Osteoblast (primary cell): Measurements from ENCODE around the gene NRF1. TPM values are rescaled to one million over a fixed set of nuclear protein-coding genes. Genes with fewer than 3 reads are reported as not detected.
A peak's percentile ranks its signal among the peaks of the same experiment; 100 is the strongest.

Experiments used
- DNase-seq: peaks from one replicate; pipeline ENCODE4 v3.0.0; 2011; ENCODE audit warnings: low spot score, mixed read lengths; ENCODE audit not compliant: insufficient read length; ENCODE audit errors: missing footprints
- H2AFZ ChIP-seq: 2 replicates; pipeline ENCODE4 v1.6.0; 2011; ENCODE audit warnings: mild to moderate bottlenecking, low read length
- H3K27ac ChIP-seq: 2 replicates; pipeline ENCODE4 v1.5.1; 2011; ENCODE audit warnings: mild to moderate bottlenecking, low read depth, low read length, moderate library complexity
- H3K27me3 ChIP-seq: 2 replicates; pipeline ENCODE4 v1.6.0; 2012; ENCODE audit warnings: mild to moderate bottlenecking, control low read depth, inconsistent platforms, low read length, moderate library complexity; ENCODE audit not compliant: insufficient read depth
- H3K36me3 ChIP-seq: 2 replicates; pipeline ENCODE4 v1.5.1; 2011; ENCODE audit warnings: mild to moderate bottlenecking, low read length, control low read depth, moderate library complexity; ENCODE audit not compliant: insufficient read depth
- H3K4me1 ChIP-seq: 2 replicates; pipeline ENCODE4 v1.5.1; 2011; ENCODE audit warnings: mild to moderate bottlenecking, low read length, control low read depth, moderate library complexity; ENCODE audit not compliant: insufficient read depth
- H3K4me2 ChIP-seq: 2 replicates; pipeline ENCODE4 v1.6.0; 2011; ENCODE audit warnings: mild to moderate bottlenecking, low read length; ENCODE audit not compliant: insufficient read depth
- H3K4me3 ChIP-seq: fragments of 200-600 bp; sonication (generic); 3 replicates; pipeline ENCODE4 v1.5.1; 2012; ENCODE audit warnings: mild to moderate bottlenecking, low read length, inconsistent platforms; ENCODE audit not compliant: insufficient read depth
- H3K79me2 ChIP-seq: 2 replicates; pipeline ENCODE4 v1.6.0; 2012; ENCODE audit warnings: mild to moderate bottlenecking, low read length, control low read depth, inconsistent platforms; ENCODE audit not compliant: insufficient read depth
- H3K9me3 ChIP-seq: 2 replicates; pipeline ENCODE4 v1.5.1; 2011; ENCODE audit warnings: low read depth, low read length, control low read depth
- H4K20me1 ChIP-seq: 2 replicates; pipeline ENCODE4 v1.6.0; 2012; ENCODE audit warnings: mild to moderate bottlenecking, low read length, control low read depth; ENCODE audit not compliant: insufficient read depth
- total RNA-seq: library from RNA; depleted of rRNA; stranded (reverse); fragments of >200 nt; gene quantifications from 2 replicates; pipeline ENCODE4 v1.2.3, GENCODE V29; 2012
- TF ChIP-seq, protein P1 (sequence below): IDR thresholded peaks from 2 replicates; pipeline ENCODE4 v1.5.1; 2011; ENCODE audit warnings: mild to moderate bottlenecking, low read depth, low read length, moderate library complexity; ENCODE audit errors: extremely low read depth

The NRF1 gene
- total RNA-seq, 1 donor: 14.8 TPM

DNA sequence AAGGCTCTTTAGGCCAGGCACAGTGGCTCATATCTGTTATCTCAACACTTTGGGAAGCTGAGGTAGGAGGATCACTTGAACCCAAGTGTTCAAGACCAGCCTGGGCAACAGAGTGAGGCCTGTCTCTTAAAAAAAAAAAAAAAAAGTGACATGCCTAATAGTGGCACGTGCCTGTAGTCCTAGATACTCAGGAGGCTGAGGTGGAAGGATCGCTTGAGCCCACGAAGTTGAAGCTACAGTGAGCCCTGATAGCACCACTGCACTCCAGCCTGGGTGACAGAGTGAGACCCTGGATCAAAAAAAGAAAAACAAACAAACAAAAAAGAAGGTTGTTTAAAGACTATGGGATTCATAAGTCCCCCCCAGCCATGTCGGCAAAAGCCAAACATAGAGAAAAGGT lies 42.2 kb upstream of the NRF1 start:
- peaks cover under 1% of the 10 kb centered on the region for H3K27me3 ChIP-seq
- H2AFZ ChIP-seq: no peak overlapping the region
- no peaks in the 10 kb centered on the region for H3K36me3 ChIP-seq
- no peak for DNase-seq
- H3K4me2 ChIP-seq: peak overlapping the region; percentile 46
- no peaks in the 10 kb centered on the region for H4K20me1 ChIP-seq
- H3K9me3 ChIP-seq: no peaks in the 10 kb centered on the region
- no peak overlapping the region for H3K4me3 ChIP-seq
- H3K79me2 ChIP-seq: no peaks in the 10 kb centered on the region
- H3K27ac ChIP-seq: peak overlapping the region; percentile 76
- TF ChIP-seq, protein P1, sequence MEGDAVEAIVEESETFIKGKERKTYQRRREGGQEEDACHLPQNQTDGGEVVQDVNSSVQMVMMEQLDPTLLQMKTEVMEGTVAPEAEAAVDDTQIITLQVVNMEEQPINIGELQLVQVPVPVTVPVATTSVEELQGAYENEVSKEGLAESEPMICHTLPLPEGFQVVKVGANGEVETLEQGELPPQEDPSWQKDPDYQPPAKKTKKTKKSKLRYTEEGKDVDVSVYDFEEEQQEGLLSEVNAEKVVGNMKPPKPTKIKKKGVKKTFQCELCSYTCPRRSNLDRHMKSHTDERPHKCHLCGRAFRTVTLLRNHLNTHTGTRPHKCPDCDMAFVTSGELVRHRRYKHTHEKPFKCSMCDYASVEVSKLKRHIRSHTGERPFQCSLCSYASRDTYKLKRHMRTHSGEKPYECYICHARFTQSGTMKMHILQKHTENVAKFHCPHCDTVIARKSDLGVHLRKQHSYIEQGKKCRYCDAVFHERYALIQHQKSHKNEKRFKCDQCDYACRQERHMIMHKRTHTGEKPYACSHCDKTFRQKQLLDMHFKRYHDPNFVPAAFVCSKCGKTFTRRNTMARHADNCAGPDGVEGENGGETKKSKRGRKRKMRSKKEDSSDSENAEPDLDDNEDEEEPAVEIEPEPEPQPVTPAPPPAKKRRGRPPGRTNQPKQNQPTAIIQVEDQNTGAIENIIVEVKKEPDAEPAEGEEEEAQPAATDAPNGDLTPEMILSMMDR: no peak
- peaks cover 14% of the 10 kb centered on the region for H3K4me1 ChIP-seq

DNA sequence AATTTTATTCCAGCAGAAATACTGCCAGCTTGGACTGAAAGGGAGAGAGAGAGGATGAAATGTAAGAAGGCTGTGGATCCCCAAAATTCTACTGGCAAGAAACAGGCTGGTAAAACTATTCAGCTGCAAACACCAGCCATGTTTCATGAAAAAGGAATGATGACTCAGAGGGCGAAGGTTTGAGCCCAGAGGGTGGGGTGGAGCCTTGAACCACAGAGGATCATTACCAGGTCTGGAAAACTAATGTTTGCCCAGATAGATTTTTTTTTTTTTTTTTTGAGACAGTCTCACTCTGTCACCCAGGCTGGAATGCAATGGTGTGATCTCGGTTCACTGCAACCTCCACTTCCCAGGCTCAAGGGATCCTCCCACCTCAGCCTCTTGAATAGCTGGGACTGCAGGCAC lies 41.7 kb upstream of the NRF1 start:
- Histone ChIP-seq H3K4me1 (peaks cover 19% of the 10 kb centered on the region), H3K4me3 (no peak overlapping the region), H3K4me2 (peak overlapping the region; percentile 46), H2AFZ (no peak overlapping the region), H3K9me3 (no peaks in the 10 kb centered on the region), H3K27me3 (no peaks in the 10 kb centered on the region), H3K36me3 (no peaks in the 10 kb centered on the region), H3K79me2 (no peaks in the 10 kb centered on the region), H3K27ac (peak overlapping the region; percentile 76), H4K20me1 (no peaks in the 10 kb centered on the region)
- peak; percentile 88 for DNase-seq
- TF ChIP-seq, protein P1: no peak

DNA sequence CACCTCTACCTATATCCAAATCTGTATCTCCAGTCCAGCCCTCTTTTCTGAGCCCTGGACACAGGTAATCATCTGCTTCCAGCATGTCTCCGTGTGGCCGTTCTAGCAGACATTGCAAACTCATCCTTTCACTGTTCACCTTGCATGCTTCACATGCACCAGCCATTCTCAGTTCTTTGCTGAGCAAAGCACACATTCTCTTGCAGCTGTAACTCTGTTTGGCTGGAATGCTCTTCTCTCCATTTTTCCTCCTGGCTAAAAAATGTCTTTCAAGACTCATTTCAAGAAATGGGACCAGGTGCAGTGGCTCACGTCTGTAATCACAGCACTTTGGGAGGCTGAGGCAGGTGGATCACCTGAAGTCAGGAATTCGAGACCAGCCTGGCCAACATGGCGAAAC lies 40.3 kb upstream of the NRF1 start:
- Histone ChIP-seq H3K4me3 (no peak overlapping the region), H3K36me3 (no peaks in the 10 kb centered on the region), H3K4me1 (peaks cover 20% of the 10 kb centered on the region), H3K27me3 (no peaks in the 10 kb centered on the region), H3K79me2 (no peaks in the 10 kb centered on the region), H3K4me2 (no peak overlapping the region), H2AFZ (no peak overlapping the region), H3K9me3 (no peaks in the 10 kb centered on the region), H3K27ac (no peak overlapping the region), H4K20me1 (no peaks in the 10 kb centered on the region)
- TF ChIP-seq, protein P1: no peak
- DNase-seq: no peak

DNA sequence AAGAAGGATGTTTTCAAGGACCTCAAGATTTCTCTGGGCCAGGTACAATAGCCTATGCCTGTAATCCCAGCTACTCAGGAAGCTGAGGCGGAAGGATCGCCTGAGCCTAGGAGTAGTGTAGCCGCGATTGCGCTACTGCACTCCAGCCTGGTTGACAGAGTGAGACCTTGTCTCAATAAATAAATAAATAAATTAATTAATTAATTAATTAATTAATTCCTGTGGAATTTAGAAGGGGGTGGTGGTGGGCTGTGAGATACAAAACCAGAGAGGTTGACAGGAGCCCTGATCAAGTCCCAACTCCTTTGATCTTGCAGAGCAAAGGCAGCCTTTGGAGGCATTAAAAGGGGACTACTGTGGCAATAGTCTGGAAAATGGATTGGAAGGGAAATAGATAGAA lies 39.3 kb upstream of the NRF1 start:
- Histone ChIP-seq H3K4me1 (peaks cover 20% of the 10 kb centered on the region), H3K9me3 (no peaks in the 10 kb centered on the region), H3K27ac (no peak overlapping the region), H3K79me2 (no peaks in the 10 kb centered on the region), H3K36me3 (no peaks in the 10 kb centered on the region), H3K4me2 (no peak overlapping the region), H3K27me3 (no peaks in the 10 kb centered on the region), H2AFZ (no peak overlapping the region), H3K4me3 (no peak overlapping the region), H4K20me1 (no peaks in the 10 kb centered on the region)
- no peak for DNase-seq
- TF ChIP-seq, protein P1: no peak
